Activated naive CD4-positive, alpha-beta T cell treated with anti-CD3 and anti-CD28 coated beads, Interleukin-2, amount 10 ng/mL, durations not matched to agents 7 days and 5 days (primary cell): Measurements from ENCODE around the gene HACD1.

Experiments
- CTCF ChIA-PET: fragments of 350-600 bp; sonication (Branson Sonifier 250); formaldehyde crosslinking; loops from one replicate; lab custom pipeline; 2021; ENCODE audit warnings: antibody characterized with exemption; lab: Charles Lee
- DNase-seq: peaks from one replicate; pipeline ENCODE4 v3.0.0-alpha.2; 2020
- H3K27ac Mint-ChIP-seq: one replicate; pipeline ENCODE4 v1.8.0; 2021; ENCODE audit warnings: mild to moderate bottlenecking, moderate library complexity, mixed read lengths
- H3K27me3 Mint-ChIP-seq: one replicate; pipeline ENCODE4 v1.8.0; 2021; ENCODE audit warnings: mild to moderate bottlenecking, mixed read lengths
- H3K36me3 Mint-ChIP-seq: one replicate; pipeline ENCODE4 v1.8.0; 2021; ENCODE audit warnings: mixed read lengths
- H3K4me1 Mint-ChIP-seq: one replicate; pipeline ENCODE4 v1.8.0; 2021; ENCODE audit warnings: mixed read lengths
- H3K4me3 Mint-ChIP-seq: one replicate; pipeline ENCODE4 v1.8.0; 2021; ENCODE audit warnings: mild to moderate bottlenecking, moderate library complexity, mixed read lengths
- H3K9me3 Mint-ChIP-seq: one replicate; pipeline ENCODE4 v1.8.0; 2021; ENCODE audit warnings: mixed read lengths

Gene HACD1

DNA sequence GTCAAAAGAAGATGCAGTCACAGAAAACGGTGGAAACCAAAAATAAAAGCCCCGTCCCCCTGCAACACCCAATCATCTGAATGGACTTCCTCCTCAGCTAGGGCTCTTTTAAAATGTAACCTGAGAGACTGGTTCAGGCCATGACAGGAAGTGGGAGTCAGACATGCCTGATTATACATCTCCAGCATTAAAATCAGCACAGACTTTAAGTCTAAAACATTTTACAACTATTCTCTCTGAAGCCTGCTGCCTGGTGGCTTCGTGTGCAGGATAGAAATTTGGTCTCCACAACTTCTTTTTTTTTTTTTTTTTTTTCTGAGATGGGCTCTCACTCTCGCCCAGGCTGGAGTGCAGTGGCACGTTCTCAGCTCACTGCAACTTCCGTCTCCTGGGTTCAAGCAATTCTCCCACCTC is 30.3 kb downstream of the HACD1 start:
- peaks cover 4% of the 10 kb centered on the region for H3K4me1 Mint-ChIP-seq
- H3K27me3 Mint-ChIP-seq: peaks cover 5% of the 10 kb centered on the region
- DNase-seq: no peak
- CTCF ChIA-PET: interaction anchor here (0.6 kb wide), 1 partner anchor 178 kb away, joined by 3 read pairs; no protein-coding TSS in a partner anchor
- no peaks in the 10 kb centered on the region for H3K36me3 Mint-ChIP-seq
- H3K4me3 Mint-ChIP-seq: no peak overlapping the region
- no peaks in the 10 kb centered on the region for H3K9me3 Mint-ChIP-seq
- no peak overlapping the region for H3K27ac Mint-ChIP-seq

DNA sequence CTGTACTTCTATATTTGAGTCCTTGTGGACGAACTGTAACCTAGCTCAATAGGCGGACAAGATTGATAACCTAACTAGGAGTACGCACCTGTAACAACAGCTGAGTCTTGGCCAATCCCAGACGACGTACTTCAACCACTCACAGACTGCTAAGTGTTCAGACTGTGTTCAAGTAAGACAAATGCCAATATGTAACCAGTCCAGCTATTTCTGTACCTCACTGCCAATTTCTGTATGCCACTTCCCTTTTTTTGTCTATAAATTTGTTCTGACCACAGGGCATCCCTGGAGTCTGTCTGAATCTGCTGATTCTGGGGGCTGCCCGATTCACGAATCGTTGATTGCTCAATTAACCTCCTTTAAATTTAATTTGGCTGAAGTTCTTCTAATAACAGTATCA is 32.2 kb downstream of the HACD1 start:
- H3K9me3 Mint-ChIP-seq: no peaks in the 10 kb centered on the region
- no peak overlapping the region for H3K27ac Mint-ChIP-seq
- no peak for DNase-seq
- CTCF ChIA-PET: no interaction called here
- H3K4me1 Mint-ChIP-seq: peaks cover 4% of the 10 kb centered on the region
- no peak overlapping the region for H3K4me3 Mint-ChIP-seq
- no peaks in the 10 kb centered on the region for H3K36me3 Mint-ChIP-seq
- H3K27me3 Mint-ChIP-seq: peaks cover 5% of the 10 kb centered on the region

DNA sequence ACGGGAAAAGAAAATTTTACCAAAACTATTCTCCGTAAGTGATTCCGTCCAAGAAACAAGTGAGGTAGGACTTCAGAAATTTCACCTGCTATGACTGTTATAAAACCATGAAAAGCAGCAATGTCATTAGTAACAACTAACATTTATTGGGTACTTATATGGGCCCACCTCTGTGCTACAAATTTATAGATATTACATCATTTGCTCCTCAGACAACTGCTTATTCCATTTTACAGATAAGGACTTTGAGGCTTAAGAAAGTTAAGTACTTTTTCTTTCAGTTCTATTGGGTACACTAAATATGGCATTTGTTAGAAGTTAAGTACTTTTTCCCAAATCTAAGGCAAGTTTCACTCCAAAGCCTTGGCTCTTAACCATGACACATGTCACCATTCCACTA is 36.3 kb downstream of the HACD1 start:
- no peaks in the 10 kb centered on the region for H3K9me3 Mint-ChIP-seq
- CTCF ChIA-PET: no interaction called here
- H3K4me3 Mint-ChIP-seq: no peak overlapping the region
- peaks cover 3% of the 10 kb centered on the region for H3K4me1 Mint-ChIP-seq
- no peaks in the 10 kb centered on the region for H3K27me3 Mint-ChIP-seq
- DNase-seq: no peak
- no peaks in the 10 kb centered on the region for H3K36me3 Mint-ChIP-seq
- H3K27ac Mint-ChIP-seq: no peak overlapping the region

- CTCF ChIA-PET: no interaction called here
- H3K9me3 Mint-ChIP-seq: no peaks in the 10 kb centered on the region
- no peak overlapping the region for H3K27ac Mint-ChIP-seq
- H3K4me1 Mint-ChIP-seq: peaks cover 3% of the 10 kb centered on the region
- H3K36me3 Mint-ChIP-seq: no peaks in the 10 kb centered on the region
- H3K27me3 Mint-ChIP-seq: no peaks in the 10 kb centered on the region
- DNase-seq: no peak
- H3K4me3 Mint-ChIP-seq: no peak overlapping the region
These were observed 38.6 kb downstream of the HACD1 start for GRCh38 chr10:17578603-17579002.

- no peaks in the 10 kb centered on the region for H3K27me3 Mint-ChIP-seq
These were observed 40.4 kb downstream of the HACD1 start for GRCh38 chr10:17576768-17577167.

GRCh38 chr10:17564911-17565310 is 52.3 kb downstream of the HACD1 start:
- CTCF ChIA-PET: interaction anchor here (0.6 kb wide), 1 partner anchor 155 kb away, joined by 3 read pairs; no protein-coding TSS in a partner anchor
- Mint-ChIP-seq H3K4me1 (no peaks in the 10 kb centered on the region), H3K9me3 (no peaks in the 10 kb centered on the region), H3K27ac (no peak overlapping the region), H3K4me3 (no peak overlapping the region), H3K36me3 (no peaks in the 10 kb centered on the region), H3K27me3 (no peaks in the 10 kb centered on the region)
- no peak for DNase-seq

More at GRCh38 chr10:17576768-17577167, 40.4 kb downstream of the HACD1 start:
- peaks cover 3% of the 10 kb centered on the region for H3K4me1 Mint-ChIP-seq
- H3K4me3 Mint-ChIP-seq: no peak overlapping the region
- DNase-seq: no peak
- no peaks in the 10 kb centered on the region for H3K36me3 Mint-ChIP-seq
- H3K9me3 Mint-ChIP-seq: no peaks in the 10 kb centered on the region
- H3K27ac Mint-ChIP-seq: no peak overlapping the region
- CTCF ChIA-PET: no interaction called here

DNA sequence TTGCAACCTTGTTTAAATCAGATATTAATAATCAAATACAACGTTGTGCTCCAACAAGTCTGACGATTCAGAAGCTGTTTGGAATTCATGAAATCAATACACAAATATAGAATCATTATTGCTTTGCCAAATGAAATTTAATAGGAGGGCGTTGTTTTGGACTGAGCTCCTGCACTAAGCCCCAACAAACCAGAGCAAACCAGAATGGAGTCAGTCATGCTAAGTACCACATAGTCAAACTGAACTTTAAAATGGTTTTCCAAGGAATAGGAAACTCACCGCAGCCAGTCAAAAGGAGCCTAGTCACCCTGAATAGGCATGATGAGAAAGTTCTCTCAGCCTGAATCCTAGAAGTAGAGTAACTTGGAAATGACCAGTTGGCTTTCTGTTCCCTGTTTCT is 53.7 kb downstream of the HACD1 start:
- no peak for DNase-seq
- Mint-ChIP-seq H3K36me3 (no peaks in the 10 kb centered on the region), H3K4me3 (no peak overlapping the region), H3K9me3 (no peaks in the 10 kb centered on the region), H3K27ac (no peak overlapping the region), H3K4me1 (no peaks in the 10 kb centered on the region), H3K27me3 (no peaks in the 10 kb centered on the region)
- CTCF ChIA-PET: interaction anchor here (1.0 kb wide), 1 partner anchor 413 kb away, joined by 3 read pairs; no protein-coding TSS in a partner anchor

GRCh38 chr10:17562614-17563013 is 54.6 kb downstream of the HACD1 start:
- H3K36me3 Mint-ChIP-seq: no peaks in the 10 kb centered on the region
- no peaks in the 10 kb centered on the region for H3K4me1 Mint-ChIP-seq
- no peak overlapping the region for H3K4me3 Mint-ChIP-seq
- no peak overlapping the region for H3K27ac Mint-ChIP-seq
- H3K27me3 Mint-ChIP-seq: no peaks in the 10 kb centered on the region
- no peaks in the 10 kb centered on the region for H3K9me3 Mint-ChIP-seq
- no peak for DNase-seq
- CTCF ChIA-PET: no interaction called here

DNA sequence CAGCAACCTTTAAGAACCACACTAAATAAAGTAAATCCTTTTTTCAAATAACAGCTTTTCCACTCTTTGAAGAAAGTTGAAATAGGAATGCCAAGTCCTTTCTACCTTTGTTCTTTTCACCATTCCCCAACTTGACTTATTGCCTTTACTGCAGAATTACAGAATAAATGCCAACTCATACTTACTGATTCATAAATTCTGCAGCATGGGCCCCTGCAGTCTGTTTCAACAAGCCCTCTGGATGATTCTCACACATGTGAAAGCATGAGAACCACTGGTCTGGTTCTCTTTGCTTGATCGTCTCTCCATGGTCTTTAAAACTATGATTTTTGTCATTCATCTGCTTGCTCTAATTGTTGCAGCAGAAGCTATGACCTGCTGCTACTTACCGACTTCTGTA is 56.1 kb downstream of the HACD1 start:
- Mint-ChIP-seq H3K4me3 (no peak overlapping the region), H3K4me1 (no peaks in the 10 kb centered on the region), H3K36me3 (no peaks in the 10 kb centered on the region), H3K9me3 (no peaks in the 10 kb centered on the region), H3K27ac (no peak overlapping the region), H3K27me3 (no peaks in the 10 kb centered on the region)
- CTCF ChIA-PET: no interaction called here
- no peak for DNase-seq

GRCh38 chr10:17557459-17557858 is 59.7 kb downstream of the HACD1 start:
- Mint-ChIP-seq H3K27me3 (no peaks in the 10 kb centered on the region), H3K9me3 (no peaks in the 10 kb centered on the region), H3K4me3 (no peak overlapping the region), H3K4me1 (no peaks in the 10 kb centered on the region), H3K36me3 (no peaks in the 10 kb centered on the region), H3K27ac (no peak overlapping the region)
- no peak for DNase-seq
- CTCF ChIA-PET: no interaction called here

DNA sequence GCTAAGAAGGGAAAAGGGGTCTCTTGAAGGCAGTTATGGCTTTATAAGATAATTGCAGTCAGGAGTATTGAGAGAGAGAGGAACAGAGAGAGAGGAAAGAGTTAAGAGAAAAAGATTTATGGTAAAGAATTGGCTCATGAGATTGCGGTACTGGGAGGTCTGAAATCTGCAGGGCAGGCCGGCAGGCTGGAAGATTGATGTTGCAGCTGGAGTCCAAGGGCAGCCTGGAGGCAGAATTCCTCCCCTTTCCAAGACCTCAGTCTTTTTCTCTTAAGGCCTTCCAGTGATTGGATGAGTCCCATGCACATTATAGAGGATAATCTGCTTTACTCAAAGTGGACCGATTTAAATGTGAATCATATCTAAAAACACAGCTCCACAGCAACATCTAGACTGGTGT is 68.4 kb downstream of the HACD1 start:
- Mint-ChIP-seq H3K9me3 (peaks cover under 1% of the 10 kb centered on the region), H3K27ac (no peak overlapping the region), H3K4me1 (no peaks in the 10 kb centered on the region), H3K36me3 (no peaks in the 10 kb centered on the region), H3K4me3 (no peak overlapping the region), H3K27me3 (no peaks in the 10 kb centered on the region)
- CTCF ChIA-PET: no interaction called here
- no peak for DNase-seq

DNA sequence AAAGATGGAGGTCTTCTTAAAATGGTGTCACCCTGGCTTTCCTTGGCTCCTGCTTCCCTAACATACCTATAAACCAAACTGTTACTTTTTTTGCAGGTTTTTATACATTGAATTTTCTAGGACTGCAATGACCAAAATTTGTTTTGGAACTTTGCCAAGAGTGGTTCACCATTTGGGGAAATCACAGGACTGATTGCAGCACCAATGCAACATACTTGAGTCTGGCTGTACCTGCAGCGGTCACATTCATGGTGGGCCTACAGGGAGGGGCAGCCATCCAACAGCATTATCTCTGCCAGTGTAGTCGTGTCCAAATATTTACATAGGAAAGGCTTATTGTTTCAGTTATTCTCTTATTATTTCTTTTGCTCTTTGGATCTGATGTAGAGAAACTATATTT is 69.0 kb downstream of the HACD1 start:
- no peak for DNase-seq
- H3K9me3 Mint-ChIP-seq: peaks cover 2% of the 10 kb centered on the region
- no peaks in the 10 kb centered on the region for H3K36me3 Mint-ChIP-seq
- H3K27me3 Mint-ChIP-seq: no peaks in the 10 kb centered on the region
- H3K27ac Mint-ChIP-seq: no peak overlapping the region
- H3K4me3 Mint-ChIP-seq: no peak overlapping the region
- H3K4me1 Mint-ChIP-seq: no peaks in the 10 kb centered on the region
- CTCF ChIA-PET: no interaction called here

GRCh38 chr10:17547060-17547459 is 70.1 kb downstream of the HACD1 start:
- H3K4me3 Mint-ChIP-seq: no peak overlapping the region
- CTCF ChIA-PET: no interaction called here
- H3K27ac Mint-ChIP-seq: no peak overlapping the region
- H3K27me3 Mint-ChIP-seq: no peaks in the 10 kb centered on the region
- no peak for DNase-seq
- H3K36me3 Mint-ChIP-seq: no peaks in the 10 kb centered on the region
- no peaks in the 10 kb centered on the region for H3K4me1 Mint-ChIP-seq
- peaks cover 2% of the 10 kb centered on the region for H3K9me3 Mint-ChIP-seq

DNA sequence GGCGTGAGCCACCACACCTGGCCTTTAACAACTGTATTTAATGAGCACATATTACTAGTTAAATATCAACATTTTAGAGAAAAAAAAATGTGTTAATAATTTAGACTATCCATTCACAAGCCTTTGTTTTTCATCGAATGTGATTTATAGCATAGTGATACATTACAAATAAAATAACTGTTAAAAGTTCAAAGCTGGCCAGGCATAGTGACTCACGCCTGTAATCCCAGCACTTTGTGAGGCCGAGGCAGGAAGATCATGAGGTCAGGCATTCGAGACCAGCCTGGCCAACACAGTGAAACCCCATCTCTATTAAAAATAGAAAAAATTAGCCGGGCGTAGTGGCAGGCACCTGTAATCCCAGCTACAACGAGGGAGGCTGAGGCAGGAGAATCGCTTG is 72.7 kb downstream of the HACD1 start:
- Mint-ChIP-seq H3K27ac (no peak overlapping the region), H3K9me3 (peaks cover 2% of the 10 kb centered on the region), H3K4me3 (no peak overlapping the region), H3K27me3 (no peaks in the 10 kb centered on the region), H3K4me1 (no peaks in the 10 kb centered on the region), H3K36me3 (no peaks in the 10 kb centered on the region)
- DNase-seq: no peak
- CTCF ChIA-PET: interaction anchor here (0.6 kb wide), 1 partner anchor 57 kb away, joined by 3 read pairs; no protein-coding TSS in a partner anchor
